ENCODE measurements around the gene TMIGD3.
"Not testable (repeated sequence)": the region's sequence is repeated elsewhere in the genome, so short reads cannot be mapped to it uniquely, and the experiment has no call there.

TMIGD3 gene

GRCh38 chr1:111503585-111504060 lies at the start of gene TMIGD3, which contains the start of gene ADORA3:
TSS of gene TMIGD3 (minus strand) at chr1:111503633. CDS start at chr1:111503354, 279 bp downstream.
TSS of gene ADORA3 (minus strand) at chr1:111503633. CDS start at chr1:111503354, 279 bp downstream.
- DNase-seq (ENCODE audit: low spot score) = no peak
- no peaks in the 10 kb centered on the region for H3K9me3 Mint-ChIP-seq
- no peaks in the 10 kb centered on the region for H3K27me3 Mint-ChIP-seq (ENCODE audit: low read depth)
- peaks cover 65% of the 10 kb centered on the region for H3K4me1 Mint-ChIP-seq (ENCODE audit: low read depth)
- H3K27ac Mint-ChIP-seq = peak within 1 kb of the TSS; percentile 79
- peak within 1 kb of the TSS; percentile 74 for H3K4me3 Mint-ChIP-seq
- H3K36me3 Mint-ChIP-seq (ENCODE audit: low read depth) = no peaks in the 10 kb centered on the region

- peaks cover 3% of the 10 kb centered on the region for H3K27me3 Mint-ChIP-seq (ENCODE audit: low read depth)
- peaks cover 2% of the 10 kb centered on the region for H3K36me3 Mint-ChIP-seq (ENCODE audit: low read depth)
- no peak for DNase-seq (ENCODE audit: low spot score)
- H3K27ac Mint-ChIP-seq = no peak overlapping the region
- H3K4me3 Mint-ChIP-seq = no peak overlapping the region
- H3K4me1 Mint-ChIP-seq (ENCODE audit: low read depth) = peaks cover 8% of the 10 kb centered on the region
- no peaks in the 10 kb centered on the region for H3K9me3 Mint-ChIP-seq
Observed at GRCh38 chr1:111553196-111553595, 49.8 kb upstream of the TMIGD3 start.

DNA sequence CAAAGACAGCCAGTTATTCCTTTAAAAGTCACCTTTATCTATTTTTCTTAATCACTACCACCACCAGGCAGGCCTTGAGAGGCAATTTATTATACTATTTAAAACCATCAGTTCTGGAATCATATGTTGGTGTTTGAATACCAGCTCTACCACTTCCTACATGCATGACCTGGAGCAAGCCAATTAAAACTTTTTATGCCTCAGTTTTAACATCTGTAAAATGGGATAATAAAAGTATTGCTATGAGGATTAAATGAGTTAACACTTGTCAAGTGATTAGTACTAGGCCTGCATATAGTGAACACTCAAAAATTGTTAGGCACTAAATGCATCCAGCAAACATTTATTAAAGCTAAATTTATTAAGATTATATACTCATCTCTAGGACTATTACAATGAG lies 49.2 kb upstream of the TMIGD3 start:
- Mint-ChIP-seq H3K9me3 (no peaks in the 10 kb centered on the region), H3K27ac (no peak overlapping the region), H3K27me3 (ENCODE audit: low read depth) (peaks cover 5% of the 10 kb centered on the region), H3K36me3 (ENCODE audit: low read depth) (peaks cover 2% of the 10 kb centered on the region), H3K4me3 (no peak overlapping the region), H3K4me1 (ENCODE audit: low read depth) (peaks cover 8% of the 10 kb centered on the region)
- no peak for DNase-seq (ENCODE audit: low spot score)

- Mint-ChIP-seq H3K27ac (no peak overlapping the region), H3K9me3 (no peaks in the 10 kb centered on the region), H3K4me3 (no peak overlapping the region), H3K36me3 (ENCODE audit: low read depth) (peaks cover 2% of the 10 kb centered on the region), H3K27me3 (ENCODE audit: low read depth) (peaks cover 5% of the 10 kb centered on the region), H3K4me1 (ENCODE audit: low read depth) (peaks cover 8% of the 10 kb centered on the region)
- no peak for DNase-seq (ENCODE audit: low spot score)
Observed at GRCh38 chr1:111551623-111552411, 48.4 kb upstream of the TMIGD3 start.

GRCh38 chr1:111547786-111548185 lies 44.4 kb upstream of the TMIGD3 start:
- not testable (repeated sequence) for H3K27ac Mint-ChIP-seq; H3K4me3 Mint-ChIP-seq; H3K4me1 Mint-ChIP-seq (ENCODE audit: low read depth); H3K27me3 Mint-ChIP-seq (ENCODE audit: low read depth); DNase-seq (ENCODE audit: low spot score); H3K36me3 Mint-ChIP-seq (ENCODE audit: low read depth)
- peaks cover 10% of the 10 kb centered on the region for H3K9me3 Mint-ChIP-seq

DNA sequence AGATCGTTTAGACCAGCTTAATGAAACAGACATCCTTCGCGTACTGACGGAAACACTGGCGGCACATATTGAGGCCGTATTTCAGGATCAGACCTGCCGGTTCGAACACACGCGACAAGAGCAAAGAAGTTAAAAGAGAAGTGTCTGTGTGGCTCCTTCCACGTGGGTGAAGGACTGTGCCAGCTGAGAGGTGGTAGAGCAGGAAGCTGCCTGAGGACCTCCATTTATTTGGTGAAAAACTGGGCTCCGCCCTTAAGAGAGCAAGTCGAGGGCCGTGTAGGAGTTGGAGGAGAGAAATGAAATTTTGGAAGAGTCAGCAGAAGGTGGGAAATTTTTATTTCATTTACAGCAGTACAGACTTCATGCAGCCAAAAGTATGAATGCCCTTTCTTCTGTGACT lies 38.8 kb upstream of the TMIGD3 start:
- H3K4me1 Mint-ChIP-seq (ENCODE audit: low read depth) = peaks cover 14% of the 10 kb centered on the region
- H3K9me3 Mint-ChIP-seq = peaks cover 10% of the 10 kb centered on the region
- H3K27ac Mint-ChIP-seq = no peak overlapping the region
- peaks cover 6% of the 10 kb centered on the region for H3K27me3 Mint-ChIP-seq (ENCODE audit: low read depth)
- H3K4me3 Mint-ChIP-seq = no peak overlapping the region
- no peak for DNase-seq (ENCODE audit: low spot score)
- H3K36me3 Mint-ChIP-seq (ENCODE audit: low read depth) = no peaks in the 10 kb centered on the region

- no peak overlapping the region for H3K27ac Mint-ChIP-seq
- DNase-seq (ENCODE audit: low spot score) = no peak
- peaks cover 6% of the 10 kb centered on the region for H3K27me3 Mint-ChIP-seq (ENCODE audit: low read depth)
- H3K4me3 Mint-ChIP-seq = no peak overlapping the region
- no peaks in the 10 kb centered on the region for H3K36me3 Mint-ChIP-seq (ENCODE audit: low read depth)
- peaks cover 14% of the 10 kb centered on the region for H3K4me1 Mint-ChIP-seq (ENCODE audit: low read depth)
- H3K9me3 Mint-ChIP-seq = peaks cover 10% of the 10 kb centered on the region
Observed at GRCh38 chr1:111541721-111542120, 38.3 kb upstream of the TMIGD3 start.

DNA sequence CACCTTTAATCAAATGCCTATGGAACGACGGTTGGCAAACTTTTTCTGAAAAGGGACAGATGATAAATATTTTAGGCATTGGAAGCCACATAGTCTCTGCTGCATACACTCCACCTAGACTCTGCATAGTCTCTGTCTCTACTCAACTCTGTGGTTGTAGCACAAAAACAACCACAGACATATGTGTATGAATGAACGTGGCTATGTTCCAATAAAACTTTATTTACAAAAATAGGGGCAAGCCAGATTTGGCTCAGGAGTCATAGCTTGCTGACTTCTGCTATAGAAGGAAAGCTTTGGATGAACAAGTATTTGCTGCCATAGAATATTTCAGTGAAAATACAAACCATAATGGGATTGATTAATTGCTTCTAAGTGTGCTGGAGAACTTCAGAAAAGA lies 37.5 kb upstream of the TMIGD3 start:
- Mint-ChIP-seq H3K4me1 (ENCODE audit: low read depth) (peaks cover 14% of the 10 kb centered on the region), H3K9me3 (peaks cover 10% of the 10 kb centered on the region), H3K27ac (no peak overlapping the region), H3K4me3 (no peak overlapping the region), H3K27me3 (ENCODE audit: low read depth) (peaks cover 6% of the 10 kb centered on the region), H3K36me3 (ENCODE audit: low read depth) (no peaks in the 10 kb centered on the region)
- no peak for DNase-seq (ENCODE audit: low spot score)

DNA sequence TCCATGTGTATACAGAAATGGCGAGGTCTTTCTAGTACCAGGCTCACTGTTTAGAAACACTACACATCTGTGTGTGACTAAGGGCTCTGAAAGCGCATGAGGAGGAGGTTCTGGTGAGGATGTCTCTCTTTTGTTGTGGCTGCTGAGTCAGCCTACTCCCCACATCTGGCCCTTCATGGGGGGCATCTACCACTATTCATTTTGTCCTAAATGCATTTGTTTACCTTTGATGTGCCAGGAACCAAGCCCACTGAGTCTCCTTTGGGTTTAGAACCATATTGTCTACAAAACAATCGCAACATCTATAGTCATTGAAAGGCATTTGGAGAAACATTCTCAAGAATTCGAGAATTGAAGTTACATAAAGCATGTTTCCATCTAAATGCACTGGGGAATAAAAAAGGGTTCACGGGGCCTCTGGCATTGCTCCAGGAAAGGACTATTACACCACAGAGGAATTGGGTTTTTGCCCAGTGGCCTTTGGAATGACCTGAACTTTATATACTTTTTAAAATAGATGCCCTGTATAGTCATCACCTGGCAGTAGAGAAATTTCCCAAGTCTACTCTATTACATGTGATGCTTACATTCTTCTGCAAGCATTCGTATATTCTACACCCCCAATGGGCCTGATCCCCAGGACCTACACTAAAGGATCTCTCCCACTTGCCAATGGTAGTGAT lies 35.1 kb upstream of the TMIGD3 start:
- Mint-ChIP-seq H3K9me3 (no peaks in the 10 kb centered on the region), H3K27me3 (ENCODE audit: low read depth) (peaks cover 6% of the 10 kb centered on the region), H3K36me3 (ENCODE audit: low read depth) (no peaks in the 10 kb centered on the region), H3K4me3 (no peak overlapping the region), H3K4me1 (ENCODE audit: low read depth) (peaks cover 14% of the 10 kb centered on the region), H3K27ac (no peak overlapping the region)
- no peak for DNase-seq (ENCODE audit: low spot score)

DNA sequence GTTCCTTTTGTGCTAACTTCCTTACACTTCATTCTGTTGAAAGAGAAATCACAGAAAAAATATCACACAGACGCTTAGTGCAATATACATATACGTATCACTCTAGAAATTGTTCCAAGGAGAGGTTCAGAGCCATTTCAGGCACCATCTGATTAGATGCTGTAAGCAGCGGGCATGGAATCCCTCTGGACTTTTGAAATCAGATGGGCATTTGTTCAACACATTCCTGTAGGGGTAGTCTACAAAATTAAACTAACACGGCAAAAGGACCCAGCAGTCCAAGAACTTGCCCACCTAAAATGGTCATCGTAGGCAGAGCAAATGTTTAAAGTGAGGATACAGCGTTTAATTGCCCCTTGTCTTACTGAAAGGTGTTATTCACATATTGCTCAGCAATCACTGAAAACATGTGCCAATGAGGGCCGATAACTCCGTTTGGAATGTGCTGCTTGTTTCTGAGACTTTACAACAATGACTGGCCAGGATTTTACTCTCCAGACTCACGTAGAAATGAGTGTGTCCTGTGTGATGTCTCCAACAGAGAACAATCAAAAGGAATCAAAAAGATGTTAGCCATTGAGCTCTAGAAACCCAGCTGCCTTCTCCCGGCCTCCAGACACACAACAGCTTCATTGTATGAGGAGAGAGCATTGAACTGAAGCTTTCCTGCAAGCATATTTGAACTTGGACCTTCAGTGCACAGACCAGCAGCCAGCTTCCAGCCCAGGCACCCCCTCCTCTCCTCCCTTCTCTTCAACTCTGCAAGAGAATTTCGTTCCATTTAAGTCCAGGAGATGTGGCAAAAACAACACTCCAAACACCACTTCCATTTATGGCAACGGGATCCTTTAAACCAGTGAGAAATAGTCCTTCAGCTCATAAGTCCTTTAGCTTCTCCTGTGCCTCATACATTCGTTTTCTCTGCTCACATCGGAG lies 32.1 kb upstream of the TMIGD3 start:
- Mint-ChIP-seq H3K9me3 (peaks cover 8% of the 10 kb centered on the region), H3K27ac (no peak overlapping the region), H3K4me3 (no peak overlapping the region), H3K27me3 (ENCODE audit: low read depth) (no peaks in the 10 kb centered on the region), H3K4me1 (ENCODE audit: low read depth) (peaks cover 10% of the 10 kb centered on the region), H3K36me3 (ENCODE audit: low read depth) (peaks cover 2% of the 10 kb centered on the region)
- no peak for DNase-seq (ENCODE audit: low spot score)

- Mint-ChIP-seq H3K36me3 (ENCODE audit: low read depth) (peaks cover 4% of the 10 kb centered on the region), H3K27ac (no peak overlapping the region), H3K4me1 (ENCODE audit: low read depth) (peaks cover 33% of the 10 kb centered on the region), H3K27me3 (ENCODE audit: low read depth) (no peaks in the 10 kb centered on the region), H3K9me3 (peaks cover 3% of the 10 kb centered on the region), H3K4me3 (no peak overlapping the region)
- no peak for DNase-seq (ENCODE audit: low spot score)
Observed at GRCh38 chr1:111520053-111520452, 16.6 kb upstream of the TMIGD3 start.

GRCh38 chr1:111517469-111518225 lies 14.2 kb upstream of the TMIGD3 start:
- Mint-ChIP-seq H3K4me1 (ENCODE audit: low read depth) (peaks cover 43% of the 10 kb centered on the region), H3K27me3 (ENCODE audit: low read depth) (no peaks in the 10 kb centered on the region), H3K4me3 (peak overlapping the region; percentile 55), H3K27ac (peak overlapping the region; percentile 77), H3K9me3 (no peaks in the 10 kb centered on the region), H3K36me3 (ENCODE audit: low read depth) (no peaks in the 10 kb centered on the region)
- no peak for DNase-seq (ENCODE audit: low spot score)

- H3K36me3 Mint-ChIP-seq (ENCODE audit: low read depth) = no peaks in the 10 kb centered on the region
- H3K27me3 Mint-ChIP-seq (ENCODE audit: low read depth) = no peaks in the 10 kb centered on the region
- DNase-seq (ENCODE audit: low spot score) = no peak
- peaks cover 43% of the 10 kb centered on the region for H3K4me1 Mint-ChIP-seq (ENCODE audit: low read depth)
- peak overlapping the region; percentile 55 for H3K4me3 Mint-ChIP-seq
- peak overlapping the region; percentile 49 for H3K27ac Mint-ChIP-seq
- no peaks in the 10 kb centered on the region for H3K9me3 Mint-ChIP-seq
Observed at GRCh38 chr1:111516005-111516535, 12.6 kb upstream of the TMIGD3 start.
